GM18520 (cell line): ENCODE measurements around the gene FXYD5.
"Not testable (repeated sequence)": the region's sequence is repeated elsewhere in the genome, so short reads cannot be mapped to it uniquely, and the experiment has no call there.

ENCODE experiments used
- ATAC-seq: cut with Tn5 transposase; IDR thresholded peaks from one replicate; pipeline ENCODE4 v1.9.1; 2021; ENCODE audit not compliant: unreplicated experiment

Gene FXYD5

DNA sequence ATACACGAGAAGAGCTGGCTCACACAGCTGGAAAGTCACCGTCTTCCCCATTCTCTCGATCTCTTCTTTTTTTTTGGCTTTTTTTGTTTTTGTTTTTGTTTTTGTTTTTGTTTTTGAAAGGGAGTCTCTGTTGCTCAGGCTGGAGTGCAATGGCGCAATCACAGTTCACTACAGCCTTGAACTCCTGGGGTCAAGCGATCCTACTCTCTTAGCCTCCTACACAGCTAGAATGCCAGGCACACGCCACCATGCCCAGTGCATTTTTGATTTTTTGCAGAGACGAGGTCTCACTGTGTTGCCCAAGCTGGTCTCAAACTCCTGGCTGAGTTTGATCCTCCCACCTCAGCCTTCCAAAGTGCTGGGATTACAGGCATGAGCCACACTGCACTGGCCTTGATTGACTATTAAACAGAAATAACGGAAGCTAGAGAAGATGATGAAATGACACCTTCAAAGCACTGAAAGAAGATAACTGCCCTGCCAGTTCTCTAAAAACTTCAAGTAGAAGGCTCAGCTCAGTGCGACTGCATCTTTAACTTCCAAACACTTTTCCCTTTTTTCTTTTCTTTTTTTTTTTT is 34.9 kb upstream of the FXYD5 start:
- ATAC-seq, result no peak

DNA sequence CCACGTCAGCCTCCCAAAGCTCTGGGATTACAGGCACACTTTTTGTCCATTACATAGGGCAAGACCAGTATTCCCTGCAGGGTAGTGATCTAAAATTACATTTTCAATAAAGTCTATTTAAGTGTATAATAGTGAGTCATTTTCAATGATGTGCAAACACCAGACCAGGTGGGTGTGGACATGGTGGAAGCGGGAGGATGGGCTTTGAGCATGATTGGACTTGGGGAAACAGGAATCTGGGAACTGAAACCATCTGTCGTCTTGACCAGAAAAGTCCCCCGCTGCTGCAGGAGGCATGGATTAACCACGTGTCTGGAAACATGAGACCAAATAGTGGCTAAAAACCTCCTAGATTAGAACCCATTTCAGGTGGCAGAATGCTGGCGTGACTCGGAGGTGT is 34.0 kb upstream of the FXYD5 start:
- no peak for ATAC-seq

DNA sequence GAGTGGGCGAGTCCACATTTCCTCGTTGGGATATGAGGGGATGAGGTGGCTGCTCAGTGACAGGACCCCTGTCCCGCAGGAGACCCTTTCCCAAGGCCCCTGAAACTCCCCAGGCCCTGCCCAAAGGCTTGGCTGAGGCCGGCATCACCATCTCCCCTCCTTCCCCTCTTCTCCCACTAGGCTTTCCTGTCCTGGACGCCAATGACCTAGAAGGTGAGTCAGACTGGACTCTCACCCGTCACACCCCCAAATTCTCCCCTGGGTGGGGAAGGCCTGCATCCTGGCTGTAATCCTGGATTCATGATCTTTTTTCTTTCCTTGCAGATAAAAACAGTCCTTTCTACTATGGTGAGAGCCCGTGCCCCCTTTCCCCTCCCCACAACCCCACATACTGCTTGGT is 33.6 kb upstream of the FXYD5 start:
- no peak for ATAC-seq

DNA sequence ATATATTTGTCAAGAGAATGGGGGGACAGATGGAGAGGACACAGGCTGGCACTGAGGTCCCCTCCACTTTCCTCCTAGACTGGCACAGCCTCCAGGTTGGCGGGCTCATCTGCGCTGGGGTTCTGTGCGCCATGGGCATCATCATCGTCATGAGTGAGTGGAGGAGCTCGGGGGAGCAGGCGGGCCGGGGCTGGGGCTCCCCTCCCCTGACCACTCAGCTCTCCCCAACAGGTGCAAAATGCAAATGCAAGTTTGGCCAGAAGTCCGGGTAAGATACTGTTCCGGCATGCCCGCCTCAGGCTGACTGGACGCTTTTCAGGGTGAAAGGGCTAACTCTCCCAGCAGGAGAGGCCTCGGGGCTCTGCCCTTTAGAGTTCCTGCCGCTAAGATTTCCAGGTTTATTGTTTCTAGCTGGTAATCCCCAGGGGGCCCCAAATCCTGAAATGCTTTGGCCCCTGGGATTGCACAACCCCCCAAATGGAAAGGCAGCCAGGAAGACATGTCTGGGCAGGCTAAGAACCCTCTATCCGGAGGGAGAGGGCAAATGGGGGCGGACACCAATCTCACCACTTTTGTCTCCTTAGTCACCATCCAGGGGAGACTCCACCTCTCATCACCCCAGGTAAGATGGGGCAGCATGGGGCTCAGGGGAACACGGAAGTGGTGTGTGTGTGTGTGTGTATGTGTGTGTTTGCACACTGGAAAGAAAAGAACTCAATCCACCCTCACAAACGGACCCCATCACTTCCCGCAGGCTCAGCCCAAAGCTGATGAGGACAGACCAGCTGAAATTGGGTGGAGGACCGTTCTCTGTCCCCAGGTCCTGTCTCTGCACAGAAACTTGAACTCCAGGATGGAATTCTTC is 31.6 kb upstream of the FXYD5 start:
- no peak for ATAC-seq

DNA sequence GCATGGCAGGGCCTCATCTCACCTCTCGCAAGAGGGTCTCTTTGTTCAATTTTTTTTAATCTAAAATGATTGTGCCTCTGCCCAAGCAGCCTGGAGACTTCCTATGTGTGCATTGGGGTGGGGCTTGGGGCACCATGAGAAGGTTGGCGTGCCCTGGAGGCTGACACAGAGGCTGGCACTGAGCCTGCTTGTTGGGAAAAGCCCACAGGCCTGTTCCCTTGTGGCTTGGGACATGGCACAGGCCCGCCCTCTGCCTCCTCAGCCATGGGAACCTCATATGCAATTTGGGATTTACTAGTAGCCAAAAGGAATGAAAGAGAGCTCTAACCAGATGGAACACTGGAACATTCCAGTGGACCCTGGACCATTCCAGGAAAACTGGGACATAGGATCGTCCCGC is 31.0 kb upstream of the FXYD5 start:
- ATAC-seq, result no peak

DNA sequence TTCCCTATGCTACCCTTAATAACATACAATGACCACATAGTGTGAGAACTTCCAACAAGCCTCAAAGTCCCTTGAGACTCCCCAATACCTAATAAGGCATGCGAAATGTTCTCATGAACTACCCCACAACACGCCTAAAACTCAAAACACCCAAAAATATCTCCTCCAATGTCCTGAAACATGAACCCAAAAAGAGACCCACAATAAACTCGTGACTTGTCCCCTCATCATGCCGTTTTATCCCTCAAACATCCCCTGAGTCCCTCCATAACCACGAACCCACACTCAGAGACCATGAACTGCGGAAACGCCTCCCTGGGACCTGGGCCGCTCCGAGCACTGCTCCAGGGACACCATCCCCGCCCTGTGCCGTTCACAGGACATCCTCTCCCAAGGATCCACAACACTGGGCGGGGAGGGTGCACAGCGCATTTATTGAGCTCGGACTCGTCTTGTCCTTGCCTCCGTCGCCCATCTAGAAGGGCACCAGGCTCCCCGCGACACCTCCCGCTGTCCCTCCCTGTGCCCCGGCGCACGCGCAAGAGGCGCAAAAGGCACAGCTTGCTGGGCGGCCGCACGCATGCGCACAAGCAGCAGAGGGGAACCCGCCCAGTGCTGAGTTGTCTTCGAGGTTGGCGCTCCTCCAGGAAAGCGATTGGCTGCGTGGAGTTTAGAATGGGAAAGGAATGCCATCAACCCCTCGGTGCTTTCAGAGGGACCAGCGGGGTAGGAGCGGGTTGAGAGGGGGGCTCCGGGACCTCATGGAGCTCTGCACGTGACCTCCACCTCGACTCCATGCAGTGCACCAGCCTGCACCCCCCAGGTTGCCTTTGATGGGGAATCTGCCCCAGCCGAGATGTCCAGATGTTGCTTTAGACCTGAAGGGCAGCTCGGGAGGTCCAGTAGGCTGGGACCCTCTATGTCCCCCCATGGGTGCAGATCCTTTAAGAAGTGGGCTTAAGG is 30.2 kb upstream of the FXYD5 start:
- ATAC-seq, result no peak

DNA sequence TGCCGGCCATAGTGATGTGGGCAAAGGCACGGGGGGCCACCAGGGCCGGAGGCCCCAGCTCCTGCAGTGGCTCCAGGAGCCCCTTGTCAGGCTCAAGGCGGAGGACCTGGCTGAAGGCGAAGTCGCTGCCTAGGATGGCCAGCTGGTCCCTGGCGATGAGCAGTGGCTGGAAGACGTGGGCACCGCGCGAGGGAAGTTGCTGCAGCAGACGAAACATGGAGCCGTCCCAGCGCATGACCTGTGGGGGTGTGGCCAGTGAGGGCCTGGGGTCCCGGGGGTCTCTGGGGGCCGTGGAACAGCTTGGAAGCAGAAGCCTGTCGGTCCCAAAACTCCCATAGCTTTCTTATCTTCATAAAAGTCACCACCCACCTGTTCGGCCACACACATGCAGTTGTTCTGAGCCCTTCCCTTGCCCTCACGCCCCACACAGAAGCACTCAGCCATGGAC is 29.2 kb upstream of the FXYD5 start:
- no peak for ATAC-seq

DNA sequence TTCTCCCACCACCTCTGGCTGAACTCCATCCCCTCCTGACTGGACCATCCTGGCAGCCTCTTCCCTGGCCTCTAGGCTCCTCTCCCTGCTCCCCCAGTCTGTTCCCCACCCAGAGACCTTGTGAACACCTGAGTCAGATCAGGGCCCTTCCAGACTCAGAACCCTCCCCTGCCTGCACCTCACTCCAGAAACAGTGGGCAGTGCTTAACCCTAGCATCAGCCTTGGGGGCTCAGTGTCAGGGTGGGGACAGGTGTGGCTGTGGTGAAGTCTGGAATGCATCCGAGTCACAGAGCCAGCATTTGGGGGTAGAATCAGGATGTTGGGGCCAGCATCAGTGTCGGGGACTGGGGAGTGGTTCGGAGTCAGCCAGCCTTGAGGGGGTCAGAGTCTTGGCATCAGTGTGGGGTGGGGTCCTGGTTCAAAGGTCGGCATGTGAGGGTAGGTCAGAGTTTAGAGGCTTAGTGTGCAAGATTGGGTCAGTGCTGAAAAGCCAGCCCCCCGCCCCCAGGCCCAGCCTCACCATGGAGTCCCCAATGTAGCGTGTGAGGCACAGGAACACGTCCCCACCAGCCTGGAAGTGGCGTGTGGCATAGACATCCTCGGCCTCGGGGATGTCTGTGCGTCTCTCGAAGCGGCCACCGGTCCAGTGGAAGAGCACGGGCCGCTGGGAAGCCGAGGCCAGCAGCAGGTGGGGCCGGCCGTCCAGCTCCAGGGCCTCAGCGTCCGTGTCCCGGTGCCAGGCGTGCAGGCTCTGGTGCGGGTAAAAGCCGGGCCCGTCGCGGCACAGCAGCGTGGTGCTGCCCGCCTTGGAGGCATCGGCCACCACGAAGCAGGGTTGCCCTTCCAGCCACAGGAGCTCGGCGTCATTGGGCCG is 28.5 kb upstream of the FXYD5 start:
- no peak for ATAC-seq

DNA sequence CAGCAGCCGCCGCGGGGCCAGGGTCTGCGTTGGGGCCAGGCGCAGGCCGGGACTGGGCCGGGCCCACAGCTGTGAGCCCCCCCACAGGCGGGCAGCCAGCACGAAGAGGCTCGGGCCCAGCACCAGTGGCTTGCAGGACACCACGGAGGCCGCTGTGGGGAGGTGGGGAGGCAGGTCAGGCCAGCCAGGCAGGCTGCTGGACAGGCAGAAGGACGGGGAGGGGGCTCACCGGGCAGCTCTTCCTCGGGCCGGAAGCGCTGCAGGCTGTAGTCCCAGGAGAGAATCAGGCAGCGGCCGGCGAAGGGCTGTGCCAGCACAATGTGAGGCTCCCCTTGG is 27.9 kb upstream of the FXYD5 start:
- no peak for ATAC-seq

DNA sequence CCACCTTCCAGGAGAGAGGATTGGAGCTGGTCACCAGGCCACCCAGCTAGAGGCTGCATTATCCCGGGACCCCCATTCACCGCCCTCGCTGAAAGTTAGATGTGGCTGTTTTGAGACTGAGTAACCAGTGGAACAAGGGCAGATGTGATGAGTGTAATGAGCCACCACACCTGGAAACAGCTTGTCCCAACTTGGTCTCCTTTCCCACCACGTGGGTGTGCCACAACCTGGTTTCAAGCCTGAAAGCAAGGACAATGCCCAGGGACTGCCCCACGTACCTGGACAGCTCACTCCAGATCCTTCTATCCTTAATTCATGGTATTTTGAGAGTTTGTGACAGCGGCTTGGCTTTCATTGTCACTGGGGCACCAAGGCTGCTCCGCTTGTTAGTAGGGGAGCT is 26.7 kb upstream of the FXYD5 start:
- ATAC-seq, result no peak

DNA sequence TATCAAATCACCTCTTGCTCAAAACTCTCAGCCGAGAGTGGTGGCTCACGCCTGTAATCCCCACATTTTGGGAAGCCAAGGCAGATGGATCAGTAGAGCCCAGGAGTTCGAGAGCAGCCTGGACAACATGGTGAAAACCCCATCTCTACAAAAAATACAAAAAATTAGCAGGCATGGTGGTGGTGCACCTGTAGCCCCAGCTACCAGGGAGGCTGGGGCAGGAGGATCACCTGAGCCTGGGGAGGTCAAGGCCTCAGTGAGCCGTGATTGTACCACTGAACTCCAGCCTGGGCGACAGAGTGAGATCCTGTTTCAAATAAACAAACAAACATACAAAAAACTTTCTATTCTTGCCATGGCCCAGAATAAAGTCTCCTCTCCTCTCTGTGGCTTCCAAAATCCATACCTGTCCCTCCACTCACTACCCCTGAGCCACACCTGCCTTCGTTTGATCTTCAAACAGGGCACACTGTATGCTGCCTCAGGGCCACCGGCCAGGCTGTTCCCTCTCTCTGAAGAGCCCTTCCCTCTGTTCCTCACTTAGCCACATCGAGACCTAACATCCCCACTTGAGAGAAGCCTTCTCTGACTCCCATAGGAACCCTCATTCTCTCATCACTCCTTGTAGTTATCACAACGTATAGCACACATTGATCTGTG is 26.0 kb upstream of the FXYD5 start:
- ATAC-seq, result no peak

DNA sequence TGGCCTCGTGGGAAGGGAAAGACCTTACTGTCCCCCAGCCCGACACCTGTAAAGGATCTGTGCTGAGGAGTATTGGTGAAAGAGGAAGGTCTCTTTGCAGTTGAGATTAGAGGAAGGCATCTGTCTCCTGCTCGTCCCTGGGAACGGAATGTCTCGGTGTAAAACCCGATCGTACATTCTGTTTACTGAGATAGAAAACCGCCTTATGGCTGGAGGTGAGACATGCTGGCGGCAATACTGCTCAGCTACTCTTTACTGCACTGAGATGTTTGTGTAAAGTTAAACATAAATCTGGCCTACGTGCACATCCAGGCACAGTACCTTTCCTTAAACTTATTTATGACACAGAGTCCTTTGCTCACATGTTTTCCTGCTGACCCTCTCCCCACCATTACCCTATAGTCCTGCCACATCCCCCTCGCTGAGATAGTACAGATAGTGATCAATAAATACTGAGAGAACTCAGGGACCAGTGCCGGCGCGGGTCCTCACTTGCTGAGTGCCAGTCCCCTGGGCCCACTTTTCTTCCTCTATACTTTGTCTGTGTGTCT is 24.7 kb upstream of the FXYD5 start:
- not testable (repeated sequence) for ATAC-seq

DNA sequence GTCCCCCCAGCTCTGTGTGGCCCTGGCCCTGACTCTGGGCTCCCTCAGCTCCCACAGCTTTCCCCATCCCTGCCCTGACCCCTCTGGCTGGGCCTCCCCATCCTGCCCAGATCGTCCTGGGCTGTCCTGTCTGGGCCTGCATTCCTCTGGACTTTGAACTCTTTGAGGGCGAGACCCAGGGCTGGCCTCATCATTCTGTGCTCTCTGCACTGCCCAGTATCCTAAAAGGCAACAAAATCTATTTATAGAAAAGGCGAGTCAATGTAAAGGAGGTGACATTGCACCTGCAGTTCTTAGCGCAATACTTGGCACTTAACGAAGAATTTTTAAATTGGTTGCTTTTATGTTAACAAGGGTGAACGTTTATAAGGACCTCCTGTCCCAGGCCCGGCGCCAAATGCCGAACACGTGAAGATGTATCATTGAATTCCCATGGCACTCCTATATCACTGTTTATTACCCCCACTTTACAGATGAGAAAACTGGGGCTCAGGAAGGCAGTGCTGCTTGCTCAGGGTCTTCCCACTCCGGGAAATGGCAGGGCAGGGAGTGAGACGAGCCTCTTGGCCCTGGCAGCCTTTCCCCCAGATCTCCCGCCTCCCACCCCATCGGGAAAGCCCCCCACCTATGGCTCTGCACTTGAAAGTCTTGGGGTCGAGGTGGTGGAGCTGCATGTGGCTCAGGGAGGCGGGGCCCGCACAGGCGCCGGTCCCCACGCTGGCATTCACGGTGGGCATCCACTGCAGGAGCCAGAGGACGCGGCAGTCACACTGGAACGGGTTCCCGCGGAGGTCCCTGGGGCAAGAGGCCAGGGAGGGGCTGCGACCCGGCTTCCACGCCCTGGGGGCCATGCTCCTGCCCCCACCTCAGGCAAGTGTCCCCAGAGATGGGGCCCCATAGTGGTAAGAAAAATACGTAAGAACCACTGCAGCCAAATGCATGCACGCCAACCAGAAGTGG is 23.5 kb upstream of the FXYD5 start:
- ATAC-seq, result no peak

DNA sequence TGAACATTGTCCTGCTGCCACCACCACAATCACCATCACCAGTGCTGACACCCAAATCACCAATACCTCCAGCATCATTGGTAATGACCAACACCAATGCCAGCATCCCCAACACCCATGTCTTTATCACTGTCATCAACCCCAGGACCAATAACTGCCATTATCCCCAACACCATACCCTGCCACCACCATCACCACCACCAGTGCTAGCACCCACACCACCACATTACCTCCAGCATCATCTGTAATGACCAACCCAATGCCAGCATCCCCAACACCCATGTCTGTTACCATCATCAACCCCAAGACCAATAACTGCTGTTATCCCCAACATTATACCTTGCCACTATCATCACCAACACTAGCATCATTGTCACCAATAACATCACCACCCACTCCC is 22.3 kb upstream of the FXYD5 start:
- ATAC-seq, result no peak

DNA sequence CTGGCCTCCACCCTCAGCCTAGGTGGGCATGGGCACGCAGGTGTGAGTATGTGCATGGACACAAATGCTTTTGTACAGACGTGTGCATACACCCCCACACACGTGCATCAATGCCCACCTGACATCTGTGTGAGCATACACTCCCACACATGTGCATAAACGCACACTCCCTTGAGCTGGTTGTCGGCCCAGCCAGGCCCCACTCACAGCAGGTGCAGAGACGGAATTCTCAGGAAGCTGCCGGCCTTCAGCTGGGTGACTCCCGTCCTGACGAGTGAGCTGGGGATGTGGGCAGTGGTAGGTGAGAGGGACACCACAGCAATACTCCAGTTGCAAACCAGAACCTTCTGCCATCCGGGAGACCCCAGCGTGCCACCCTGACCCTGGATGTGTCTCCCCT is 20.7 kb upstream of the FXYD5 start:
- no peak for ATAC-seq

DNA sequence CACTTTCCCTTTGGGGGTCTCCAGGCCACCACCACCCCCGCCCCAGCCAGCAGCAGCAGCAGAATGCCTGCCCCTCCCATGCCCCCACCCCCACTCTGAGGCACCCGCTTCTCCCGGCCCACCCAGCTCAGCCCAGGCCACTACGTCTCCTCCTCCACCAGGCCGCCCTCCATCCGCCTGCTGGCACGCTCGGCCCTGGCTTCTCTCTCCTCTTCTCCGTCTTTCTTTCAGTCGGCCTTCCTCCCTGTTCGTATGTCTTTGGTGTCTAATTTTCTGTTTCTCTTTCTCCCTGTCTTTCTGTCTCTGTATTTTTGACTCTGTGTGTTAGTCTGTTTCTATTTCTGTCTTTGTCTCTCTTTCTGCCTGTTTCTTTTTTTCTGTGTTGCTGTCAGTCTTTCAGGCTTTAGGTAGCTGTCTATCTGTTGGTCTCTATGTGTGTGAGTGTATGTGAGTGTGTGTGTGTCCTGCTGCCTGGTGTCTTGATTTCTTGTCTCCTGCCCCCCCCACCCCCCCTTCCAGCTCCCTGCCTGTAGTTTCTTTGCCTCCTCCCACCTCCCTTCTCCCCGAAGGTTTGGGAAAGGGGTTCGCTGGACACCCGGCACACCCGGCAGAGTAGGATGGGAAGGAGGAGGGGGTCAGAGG is 19.8 kb upstream of the FXYD5 start, which contains the start of gene LGI4:
LGI4 (minus strand) TSS at position 459 of the 642 bp plus-strand sequence; CDS start at position 80, 379 bp downstream.
- no peak for ATAC-seq

DNA sequence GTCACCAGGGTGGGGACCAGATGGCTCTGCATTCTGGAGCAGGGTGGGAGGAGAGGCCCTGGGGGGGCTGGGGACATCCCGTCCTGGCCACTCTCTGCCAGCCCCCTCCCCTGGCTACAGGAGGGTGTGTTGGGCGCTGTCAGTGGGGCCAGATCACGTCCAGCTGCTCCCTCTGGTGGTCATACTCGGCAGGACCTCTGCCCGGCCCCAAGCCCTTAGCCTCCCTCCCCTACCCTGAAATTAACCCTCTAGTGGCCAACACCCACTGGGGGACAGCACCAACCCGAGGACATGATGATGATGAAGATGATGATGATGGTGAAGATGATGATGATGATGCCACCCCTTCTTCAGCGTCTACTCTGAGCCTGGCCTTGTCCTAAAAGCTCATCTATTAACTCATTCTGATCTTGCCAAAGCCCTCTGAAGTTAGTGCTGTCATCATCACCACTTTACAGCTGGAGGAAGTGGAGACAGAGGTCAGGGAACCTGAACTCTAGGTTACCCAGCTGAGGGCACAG is 19.1 kb upstream of the FXYD5 start:
- ATAC-seq, result no peak

DNA sequence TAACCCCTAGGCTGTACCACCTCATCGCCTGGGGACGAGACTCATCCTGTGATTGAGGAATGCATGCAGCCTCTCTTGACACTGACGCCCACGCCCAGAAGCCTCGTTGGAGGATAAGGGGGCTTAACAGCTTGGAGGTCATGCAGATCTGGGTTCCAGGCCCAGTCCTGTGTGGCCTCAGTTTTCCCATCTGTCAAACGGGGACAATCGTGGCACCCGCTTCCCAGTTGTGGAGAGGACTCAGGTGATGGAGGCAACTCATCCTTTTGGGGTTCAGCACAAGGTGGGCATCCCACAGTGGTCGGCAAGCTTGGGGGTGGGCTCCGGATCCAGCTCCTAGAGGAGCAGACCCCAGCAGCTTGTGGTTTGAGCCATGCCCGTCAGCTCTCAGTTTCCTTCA is 18.3 kb upstream of the FXYD5 start:
- ATAC-seq, result no peak
